Measurements from ENCODE around the gene KIF24. TPM values are rescaled to one million over a fixed set of nuclear protein-coding genes. Genes with fewer than 3 reads are reported as not detected.
A peak's percentile ranks its signal among the peaks of the same experiment; 100 is the strongest.

Gene KIF24
- total and polyA plus RNA-seq, 2 donors (not counting 1 experiment from before 2014, with no cell fraction given) = 0.07 to 0.79 TPM

- Histone ChIP-seq H3K9ac (ENCODE audit: low read length) (no peak overlapping the region), H3K79me2 (ENCODE audit: control insufficient read depth, insufficient read depth, low read length) (no peaks in the 10 kb centered on the region), H3K4me2 (replicated peaks; ENCODE audit: low read depth, low read length, poor library complexity, severe bottlenecking) (no peak overlapping the region), H2AFZ (ENCODE audit: insufficient read depth, low read depth, low read length, poor library complexity, severe bottlenecking) (no peak overlapping the region), H3K36me3 (replicated peaks in 1 of 2; ENCODE audit: control extremely low read depth in 1 of 2, control insufficient read depth in 1 of 2, extremely low read depth in 1 of 2, insufficient read depth in 2 of 2, low read length in 1 of 2) (no peaks in the 10 kb centered on the region), H3K27me3 (replicated peaks in 1 of 4; ENCODE audit: control extremely low read depth in 1 of 4, control insufficient read depth in 3 of 4, insufficient read depth in 4 of 4, low read length in 3 of 4) (peaks cover 0 to under 1% (median 0%) of the 10 kb centered on the region in 4 experiments), H3K4me3 (ENCODE audit: control extremely low read depth in 1 of 5, extremely low read depth in 1 of 5, insufficient read depth in 1 of 5, low read depth in 2 of 5, low read length in 4 of 5) (no peak overlapping the region), H3K9me3 (ENCODE audit: control extremely low read depth in 1 of 3, control insufficient read depth in 2 of 3, insufficient read depth in 1 of 3, low read length in 2 of 3) (peaks cover 0 to 26% (median 0%) of the 10 kb centered on the region in 3 donors), H3K27ac (ENCODE audit: low read length in 2 of 2) (no peak overlapping the region), H4K20me1 (ENCODE audit: control insufficient read depth, insufficient read depth, low read length, poor library complexity, severe bottlenecking) (no peaks in the 10 kb centered on the region), H3K4me1 (ENCODE audit: control insufficient read depth in 2 of 2, insufficient read depth in 2 of 2, low read length in 2 of 2) (peaks cover 18 to 29% of the 10 kb centered on the region in 2 donors)
- peak overlapping the region; percentile 98 for H3K4me3 Mint-ChIP-seq
- 86% methylated on average over 5 of the region's 5 CpGs for WGBS (ENCODE audit: insufficient coverage)
- POLR2A ChIA-PET = no interaction called here
- peak overlapping the region; percentile 82 for H3K27ac Mint-ChIP-seq
- H3K9me3 Mint-ChIP-seq (ENCODE audit: insufficient read depth) = no peaks in the 10 kb centered on the region
- intact Hi-C loops (cut with micrococcal nuclease) = loop anchor here (5.0 to 10.0 kb wide), 7 partner anchors 248 to 900 kb away; partner anchors contain the start of genes ATOSB, DCAF12, NOL6 and PIGO
- H3K4me1 Mint-ChIP-seq = peaks cover 25% of the 10 kb centered on the region
- no peaks in the 10 kb centered on the region for H3K27me3 Mint-ChIP-seq
- no peak for ATAC-seq (ENCODE audit: low read depth)
- DNase-seq = no peak
- CTCF ChIA-PET = interaction anchor here (0.5 to 5.7 kb wide), 4 partner anchors 29 to 749 kb away, joined by 3 to 72 read pairs (median 6); no protein-coding TSS in a partner anchor
- no peak for TF ChIP-seq CTCF (IDR thresholded peaks at IDR 0.05)
- TF ChIP-seq EZH2 (IDR thresholded peaks at IDR 0.05; ENCODE audit: borderline replicate concordance, insufficient read depth, low read depth, low read length, poor library complexity, severe bottlenecking) = no peak
These were observed 46.0 kb upstream of the KIF24 start for GRCh38 chr9:34374905-34375552.

- ChIA-PET POLR2A (interaction anchor here (0.7 kb wide), 1 partner anchor 35 kb away, joined by 3 read pairs; no protein-coding TSS in a partner anchor), CTCF (interaction anchor here (0.6 to 1.3 kb wide), 4 partner anchors 30 to 129 kb away, joined by 3 to 4 read pairs (median 3); no protein-coding TSS in a partner anchor)
- Histone ChIP-seq H3K27ac (ENCODE audit: low read length in 2 of 2) (no peak overlapping the region), H3K27me3 (replicated peaks in 1 of 4; ENCODE audit: control extremely low read depth in 1 of 4, control insufficient read depth in 3 of 4, insufficient read depth in 4 of 4, low read length in 3 of 4) (no peaks in the 10 kb centered on the region), H3K36me3 (replicated peaks in 1 of 2; ENCODE audit: control extremely low read depth in 1 of 2, control insufficient read depth in 1 of 2, extremely low read depth in 1 of 2, insufficient read depth in 2 of 2, low read length in 1 of 2) (no peaks in the 10 kb centered on the region), H3K9ac (ENCODE audit: low read length) (no peak overlapping the region), H3K79me2 (ENCODE audit: control insufficient read depth, insufficient read depth, low read length) (no peaks in the 10 kb centered on the region), H3K4me1 (ENCODE audit: control insufficient read depth in 2 of 2, insufficient read depth in 2 of 2, low read length in 2 of 2) (peaks cover 13 to 22% of the 10 kb centered on the region in 2 donors), H3K4me2 (replicated peaks; ENCODE audit: low read depth, low read length, poor library complexity, severe bottlenecking) (no peak overlapping the region), H2AFZ (ENCODE audit: insufficient read depth, low read depth, low read length, poor library complexity, severe bottlenecking) (no peak overlapping the region), H3K9me3 (ENCODE audit: control extremely low read depth in 1 of 3, control insufficient read depth in 2 of 3, insufficient read depth in 1 of 3, low read length in 2 of 3) (peaks cover 0 to 22% (median 0%) of the 10 kb centered on the region in 3 donors), H3K4me3 (ENCODE audit: control extremely low read depth in 1 of 5, extremely low read depth in 1 of 5, insufficient read depth in 1 of 5, low read depth in 2 of 5, low read length in 4 of 5) (no peak overlapping the region), H4K20me1 (ENCODE audit: control insufficient read depth, insufficient read depth, low read length, poor library complexity, severe bottlenecking) (no peaks in the 10 kb centered on the region)
- no peaks in the 10 kb centered on the region for H3K27me3 Mint-ChIP-seq
- intact Hi-C loops (cut with micrococcal nuclease) = loop anchor here (10.0 kb wide), 2 partner anchors 450 to 900 kb away; partner anchors contain the start of gene NOL6
- ATAC-seq (ENCODE audit: low read depth) (no peak), DNase-seq (no peak)
- WGBS (ENCODE audit: insufficient coverage) = 79% methylated on average over 3 of the region's 3 CpGs
- no peak overlapping the region for H3K4me3 Mint-ChIP-seq
- TF ChIP-seq EZH2 (IDR thresholded peaks at IDR 0.05; ENCODE audit: borderline replicate concordance, insufficient read depth, low read depth, low read length, poor library complexity, severe bottlenecking) (no peak), CTCF (IDR thresholded peaks at IDR 0.05) (no peak)
- no peak overlapping the region for H3K27ac Mint-ChIP-seq
- peaks cover 19% of the 10 kb centered on the region for H3K4me1 Mint-ChIP-seq
- no peaks in the 10 kb centered on the region for H3K9me3 Mint-ChIP-seq (ENCODE audit: insufficient read depth)
These were observed 45.3 kb upstream of the KIF24 start for GRCh38 chr9:34374339-34374738.
